Measurements from ENCODE around the gene CREG2. TPM values are rescaled to one million over a fixed set of nuclear protein-coding genes. Genes with fewer than 3 reads are reported as not detected.

Gene CREG2
- polyA plus RNA-seq (2013, experiment 1 of 2; ENCODE audit: insufficient read length): 0.40 TPM
- 0.64 TPM for polyA plus RNA-seq (2013, experiment 2 of 2; ENCODE audit: insufficient read length)

- DNase-seq: peak; percentile 61
Observed at GRCh38 chr2:101387151-101387834, at the start of gene CREG2. CREG2 (minus strand) TSS chr2:101387503; CDS start chr2:101387457, 46 bp downstream.

- DNase-seq: peak; percentile 67
Observed at GRCh38 chr2:101435001-101435862, 47.9 kb upstream of the CREG2 start.

- DNase-seq: no peak
Observed at GRCh38 chr2:101433465-101433864, 46.2 kb upstream of the CREG2 start.

- DNase-seq: peak; percentile 33
Observed at GRCh38 chr2:101432411-101433181, 45.3 kb upstream of the CREG2 start.

- DNase-seq: no peak
Observed at GRCh38 chr2:101431486-101431885, 44.2 kb upstream of the CREG2 start.

- DNase-seq: peak; percentile 39
Observed at GRCh38 chr2:101430156-101430555, 42.9 kb upstream of the CREG2 start.

GRCh38 chr2:101429453-101429852 is 42.1 kb upstream of the CREG2 start:
- DNase-seq: no peak

GRCh38 chr2:101428422-101429176 is 41.3 kb upstream of the CREG2 start:
- DNase-seq: no peak

- no peak for DNase-seq
Observed at GRCh38 chr2:101427743-101428142, 40.4 kb upstream of the CREG2 start.

- no peak for DNase-seq
Observed at GRCh38 chr2:101427240-101427639, 39.9 kb upstream of the CREG2 start.

- no peak for DNase-seq
Observed at GRCh38 chr2:101426822-101427221, 39.5 kb upstream of the CREG2 start.

GRCh38 chr2:101420623-101421022 is 33.3 kb upstream of the CREG2 start:
- no peak for DNase-seq

- peak; percentile 66 for DNase-seq
Observed at GRCh38 chr2:101419096-101419663, 31.9 kb upstream of the CREG2 start.

- no peak for DNase-seq
Observed at GRCh38 chr2:101418460-101419095, 31.3 kb upstream of the CREG2 start.

GRCh38 chr2:101416609-101417008 is 29.3 kb upstream of the CREG2 start:
- no peak for DNase-seq

GRCh38 chr2:101415884-101416283 is 28.6 kb upstream of the CREG2 start:
- no peak for DNase-seq

- DNase-seq: no peak
Observed at GRCh38 chr2:101415220-101415619, 27.9 kb upstream of the CREG2 start.

GRCh38 chr2:101412092-101412694 is 24.9 kb upstream of the CREG2 start:
- no peak for DNase-seq

GRCh38 chr2:101410746-101411145 is 23.4 kb upstream of the CREG2 start:
- no peak for DNase-seq

- no peak for DNase-seq
Observed at GRCh38 chr2:101410114-101410513, 22.8 kb upstream of the CREG2 start.

- no peak for DNase-seq
Observed at GRCh38 chr2:101409699-101410098, 22.4 kb upstream of the CREG2 start.

All from fibroblast of skin of scalp (primary cell).